H9 (cell line): ENCODE data around the gene GIMAP1. TPM values are rescaled to one million over a fixed set of nuclear protein-coding genes. Genes with fewer than 3 reads are reported as not detected.
"Not testable (repeated sequence)": the region's sequence is repeated elsewhere in the genome, so short reads cannot be mapped to it uniquely, and the experiment has no call there.

Experiments used
- DNase-seq: peaks from one replicate; pipeline ENCODE4 v3.0.0-alpha.2; 2017
- H2AFZ ChIP-seq: one replicate; pipeline ENCODE4 v1.6.1; 2013; ENCODE audit warnings: mild to moderate bottlenecking, low read length, control low read depth, moderate library complexity
- H2AK5ac ChIP-seq: 2 replicates; pipeline ENCODE4 v1.6.1; 2013; ENCODE audit warnings: low read length, control low read depth, mixed read lengths; ENCODE audit not compliant: insufficient read length
- H2BK120ac ChIP-seq: one replicate; pipeline ENCODE4 v1.6.1; 2013; ENCODE audit warnings: low read depth, mild to moderate bottlenecking, low read length, control low read depth, inconsistent platforms; ENCODE audit not compliant: poor library complexity, severe bottlenecking
- H2BK12ac ChIP-seq: 2 replicates; pipeline ENCODE4 v1.6.1; 2013; ENCODE audit warnings: low read length, control low read depth, mixed read lengths, low read depth; ENCODE audit not compliant: insufficient read length
- H2BK15ac ChIP-seq: 2 replicates; pipeline ENCODE4 v1.6.1; 2013; ENCODE audit warnings: low read depth, low read length, control low read depth
- H2BK20ac ChIP-seq: one replicate; pipeline ENCODE4 v1.6.1; 2013; ENCODE audit warnings: low read depth, mild to moderate bottlenecking, low read length, control low read depth, inconsistent platforms; ENCODE audit not compliant: poor library complexity, severe bottlenecking
- H2BK5ac ChIP-seq: 2 replicates; pipeline ENCODE4 v1.6.1; 2013; ENCODE audit warnings: low read length, control low read depth, mixed read lengths; ENCODE audit not compliant: insufficient read length
- H3K14ac ChIP-seq: 2 replicates; pipeline ENCODE4 v1.6.1; 2013; ENCODE audit warnings: low read length, control low read depth; ENCODE audit not compliant: insufficient read depth
- H3K18ac ChIP-seq: 2 replicates; pipeline ENCODE4 v1.6.1; 2013; ENCODE audit warnings: low read depth, mild to moderate bottlenecking, mixed read lengths, low read length, control low read depth; ENCODE audit not compliant: insufficient read length
- H3K23ac ChIP-seq: 2 replicates; pipeline ENCODE4 v1.6.1; 2013; ENCODE audit warnings: low read length, control low read depth, mixed read lengths, low read depth; ENCODE audit not compliant: insufficient read length
- H3K23me2 ChIP-seq: 2 replicates; pipeline ENCODE4 v1.6.1; 2013; ENCODE audit warnings: low read depth, mild to moderate bottlenecking, mixed read lengths, low read length, control low read depth; ENCODE audit not compliant: insufficient read length, poor library complexity, severe bottlenecking
- H3K27ac ChIP-seq: 2 replicates; pipeline ENCODE4 v1.5.1; 2013; ENCODE audit warnings: low read length, control low read depth, mixed read lengths, low read depth; ENCODE audit not compliant: insufficient read length
- H3K27me3 ChIP-seq: 2 replicates; pipeline ENCODE4 v1.6.1; 2013; ENCODE audit warnings: low read length, control low read depth, inconsistent platforms; ENCODE audit not compliant: insufficient read depth
- H3K4ac ChIP-seq: 2 replicates; pipeline ENCODE4 v1.6.1; 2013; ENCODE audit warnings: low read depth, mild to moderate bottlenecking, control low read depth, inconsistent platforms, low read length, moderate library complexity
- H3K4me1 ChIP-seq: 2 replicates; pipeline ENCODE4 v1.6.1; 2013; ENCODE audit warnings: low read length, control low read depth, inconsistent platforms; ENCODE audit not compliant: insufficient read depth
- H3K4me2 ChIP-seq: 2 replicates; pipeline ENCODE4 v1.6.1; 2013; ENCODE audit warnings: low read length, control low read depth, mixed read lengths; ENCODE audit not compliant: insufficient read length, insufficient read depth
- H3K56ac ChIP-seq: 2 replicates; pipeline ENCODE4 v1.6.1; 2013; ENCODE audit warnings: low read depth, mild to moderate bottlenecking, mixed read lengths, low read length, control low read depth; ENCODE audit not compliant: insufficient read length
- H3K79me1 ChIP-seq: 2 replicates; pipeline ENCODE4 v1.6.1; 2013; ENCODE audit warnings: low read depth, mild to moderate bottlenecking, moderate library complexity, low read length, control low read depth, inconsistent platforms; ENCODE audit not compliant: insufficient read depth, poor library complexity, severe bottlenecking
- H3K79me2 ChIP-seq: 2 replicates; pipeline ENCODE4 v1.6.1; 2013; ENCODE audit warnings: low read length, control low read depth, inconsistent platforms; ENCODE audit not compliant: insufficient read depth
- H3K9ac ChIP-seq: 2 replicates; pipeline ENCODE4 v1.6.1; 2013; ENCODE audit warnings: low read length, control low read depth, mixed read lengths; ENCODE audit not compliant: insufficient read length; ENCODE audit errors: extremely low read depth
- H3K9me3 ChIP-seq: one replicate; pipeline ENCODE4 v1.6.1; 2013; ENCODE audit warnings: low read depth, low read length, inconsistent platforms; ENCODE audit not compliant: control insufficient read depth
- H3T11ph ChIP-seq: one replicate; pipeline ENCODE4 v1.6.1; 2013; ENCODE audit warnings: mild to moderate bottlenecking, low read length, control low read depth, inconsistent platforms
- H4K20me1 ChIP-seq: one replicate; pipeline ENCODE4 v1.6.1; 2013; ENCODE audit not compliant: control insufficient read depth, insufficient read length, insufficient read depth
- H4K5ac ChIP-seq: 2 replicates; pipeline ENCODE4 v1.6.1; 2013; ENCODE audit warnings: low read depth, mild to moderate bottlenecking, mixed read lengths, low read length, control low read depth; ENCODE audit not compliant: insufficient read length
- H4K8ac ChIP-seq: replicated peaks from 2 replicates; pipeline ENCODE4 v1.6.1; 2013; ENCODE audit warnings: low read length, control low read depth, mixed read lengths, low read depth; ENCODE audit not compliant: insufficient read length
- H4K91ac ChIP-seq: 2 replicates; pipeline ENCODE4 v1.6.1; 2013; ENCODE audit warnings: low read depth, mild to moderate bottlenecking, moderate library complexity, mixed read lengths, low read length, control low read depth; ENCODE audit not compliant: insufficient read length
- H3K27ac Mint-ChIP-seq, 3 experiments: 2 replicates in 2 of 3; 3 replicates in 1 of 3; pipeline ENCODE4 v1.8.0; 2020 to 2021; ENCODE audit warnings: mixed read lengths in 3 of 3, mild to moderate bottlenecking in 1 of 3, moderate library complexity in 1 of 3
- H3K27me3 Mint-ChIP-seq: 2 replicates; pipeline ENCODE4 v1.8.0; 2021; ENCODE audit warnings: low read depth, mild to moderate bottlenecking, moderate library complexity, mixed read lengths
- H3K36me3 Mint-ChIP-seq, 3 experiments: 2 replicates in 2 of 3; 3 replicates in 1 of 3; pipeline ENCODE4 v1.8.0; 2020 to 2021; ENCODE audit warnings: low read depth in 3 of 3, mixed read lengths in 3 of 3; ENCODE audit not compliant: insufficient read depth in 1 of 3
- H3K4me1 Mint-ChIP-seq, 2 experiments: 2 replicates each; pipeline ENCODE4 v1.8.0; 2020; ENCODE audit warnings: mixed read lengths in 2 of 2
- H3K4me3 Mint-ChIP-seq, 2 experiments: 2 replicates in 1 of 2; 3 replicates in 1 of 2; pipeline ENCODE4 v1.8.0; 2020 to 2021; ENCODE audit warnings: mild to moderate bottlenecking in 2 of 2, mixed read lengths in 2 of 2, moderate library complexity in 1 of 2
- H3K9me3 Mint-ChIP-seq, 2 experiments: 2 replicates in 1 of 2; 3 replicates in 1 of 2; pipeline ENCODE4 v1.8.0; 2020; ENCODE audit warnings: mild to moderate bottlenecking in 2 of 2, mixed read lengths in 2 of 2, moderate library complexity in 1 of 2
- WGBS: extraction: QIAGEN DNeasy Blood & Tissue Kit; methylation state at CpG from one replicate; pipeline ENCODE4 v1.1.7; 2013; ENCODE audit warnings: missing lambda C conversion rate, low lambda C conversion rate, mixed read lengths; ENCODE audit not compliant: insufficient read length; ENCODE audit errors: extremely low coverage; 5-methylcytosine and 5-hydroxymethylcytosine counted together
- total RNA-seq: library from RNA; stranded (reverse); gene quantifications from 2 replicates; pipeline ENCODE4 v1.2.1, GENCODE V29; 2021
- TF ChIP-seq, protein P1 (sequence below): fragments of 200-600 bp; sonication (generic); conservative IDR thresholded peaks from 3 replicates; pipeline ENCODE4 v1.8.0; 2021; ENCODE audit warnings: antibody characterized with exemption, mild to moderate bottlenecking

The GIMAP1 gene
- total RNA-seq, 1 experiment from 2014 or later, result not detected

DNA sequence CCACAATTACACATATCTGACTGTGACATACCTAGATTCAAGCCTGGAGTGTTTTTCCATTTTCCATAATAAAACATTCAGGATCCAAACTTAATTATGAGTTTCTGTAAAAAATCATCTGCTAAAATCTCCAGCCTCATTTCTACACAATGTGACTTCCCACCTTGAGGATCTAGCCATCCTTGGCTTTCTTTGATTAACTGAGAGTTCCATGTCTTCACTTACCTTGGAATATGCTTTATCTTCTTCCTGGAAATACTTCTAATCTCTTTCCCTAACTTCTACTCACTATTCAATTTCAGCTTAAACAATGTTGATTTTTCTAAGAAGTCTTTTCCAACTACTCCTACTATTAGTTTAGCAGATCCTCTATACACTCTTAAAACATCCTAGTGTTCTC, 47.4 kb upstream of the GIMAP1 start:
- Histone ChIP-seq H3K79me1 (no peaks in the 10 kb centered on the region), H4K91ac (no peak overlapping the region), H4K5ac (no peak overlapping the region), H2BK20ac (no peak overlapping the region), H2BK15ac (no peak overlapping the region), H3K27me3 (no peaks in the 10 kb centered on the region), H3K4me1 (no peaks in the 10 kb centered on the region), H3K9ac (no peak overlapping the region), H3K23me2 (no peaks in the 10 kb centered on the region), H2BK12ac (no peak overlapping the region), H2AFZ (no peak overlapping the region), H3K14ac (no peak overlapping the region), H4K8ac (no peak overlapping the region), H3K9me3 (peaks cover 5% of the 10 kb centered on the region), H3K18ac (no peak overlapping the region), H2AK5ac (no peak overlapping the region), H2BK120ac (no peak overlapping the region), H2BK5ac (no peak overlapping the region), H3K27ac (no peak overlapping the region), H3K4ac (no peak overlapping the region), H3T11ph (no peak overlapping the region), H3K4me2 (no peak overlapping the region), H4K20me1 (no peaks in the 10 kb centered on the region), H3K23ac (no peak overlapping the region), H3K56ac (no peak overlapping the region), H3K79me2 (no peaks in the 10 kb centered on the region)
- Mint-ChIP-seq H3K4me1 (no peaks in the 10 kb centered on the region), H3K9me3 (peaks cover 9 to 15% of the 10 kb centered on the region in 2 experiments), H3K4me3 (no peak overlapping the region), H3K27me3 (peaks cover 48% of the 10 kb centered on the region), H3K36me3 (no peaks in the 10 kb centered on the region; a peak in 1 of 7 replicates), H3K27ac (no peak overlapping the region)
- no peak for DNase-seq
- TF ChIP-seq, protein P1, sequence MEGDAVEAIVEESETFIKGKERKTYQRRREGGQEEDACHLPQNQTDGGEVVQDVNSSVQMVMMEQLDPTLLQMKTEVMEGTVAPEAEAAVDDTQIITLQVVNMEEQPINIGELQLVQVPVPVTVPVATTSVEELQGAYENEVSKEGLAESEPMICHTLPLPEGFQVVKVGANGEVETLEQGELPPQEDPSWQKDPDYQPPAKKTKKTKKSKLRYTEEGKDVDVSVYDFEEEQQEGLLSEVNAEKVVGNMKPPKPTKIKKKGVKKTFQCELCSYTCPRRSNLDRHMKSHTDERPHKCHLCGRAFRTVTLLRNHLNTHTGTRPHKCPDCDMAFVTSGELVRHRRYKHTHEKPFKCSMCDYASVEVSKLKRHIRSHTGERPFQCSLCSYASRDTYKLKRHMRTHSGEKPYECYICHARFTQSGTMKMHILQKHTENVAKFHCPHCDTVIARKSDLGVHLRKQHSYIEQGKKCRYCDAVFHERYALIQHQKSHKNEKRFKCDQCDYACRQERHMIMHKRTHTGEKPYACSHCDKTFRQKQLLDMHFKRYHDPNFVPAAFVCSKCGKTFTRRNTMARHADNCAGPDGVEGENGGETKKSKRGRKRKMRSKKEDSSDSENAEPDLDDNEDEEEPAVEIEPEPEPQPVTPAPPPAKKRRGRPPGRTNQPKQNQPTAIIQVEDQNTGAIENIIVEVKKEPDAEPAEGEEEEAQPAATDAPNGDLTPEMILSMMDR, result no peak

- not testable (repeated sequence) for H3K23ac ChIP-seq, H3K56ac ChIP-seq, H3K27me3 ChIP-seq, H3K9me3 ChIP-seq, H3K27ac Mint-ChIP-seq, H4K20me1 ChIP-seq, H3K4me1 Mint-ChIP-seq, H3K4ac ChIP-seq, H3K14ac ChIP-seq, H2BK12ac ChIP-seq, DNase-seq, H3K18ac ChIP-seq, H4K91ac ChIP-seq, H2BK5ac ChIP-seq, H3K9ac ChIP-seq, H2AFZ ChIP-seq, H2BK15ac ChIP-seq, H3K79me1 ChIP-seq, H2BK20ac ChIP-seq, H3T11ph ChIP-seq, H3K36me3 Mint-ChIP-seq, H3K4me2 ChIP-seq, H3K27ac ChIP-seq, H2AK5ac ChIP-seq, H3K23me2 ChIP-seq, H3K4me3 Mint-ChIP-seq, H4K5ac ChIP-seq, H2BK120ac ChIP-seq, H3K79me2 ChIP-seq, H3K4me1 ChIP-seq, H4K8ac ChIP-seq
- peaks cover 9 to 26% of the 10 kb centered on the region in 2 experiments for H3K9me3 Mint-ChIP-seq
- peaks cover 25% of the 10 kb centered on the region for H3K27me3 Mint-ChIP-seq
- no CpG with 5 or more reads among the region's 7 CpGs for WGBS
Observed at GRCh38 chr7:150671798-150672585, 44.4 kb upstream of the GIMAP1 start.
